22Rv1 (cell line): ENCODE results near the gene PPP1R14C.

Source experiments
- H3K27ac ChIP-seq: fragments of 450-650 bp; 2 replicates; pipeline ENCODE4 v1.5.1; 2017
- CTCF ChIP-seq: fragments of 450-650 bp; IDR thresholded peaks from 2 replicates; pipeline ENCODE4 v1.5.1; 2017; ENCODE audit warnings: mild to moderate bottlenecking
- ZFX ChIP-seq: fragments of 450-650 bp; IDR thresholded peaks from 2 replicates; pipeline ENCODE4 v1.6.1; 2017; ENCODE audit warnings: antibody characterized with exemption, borderline replicate concordance

PPP1R14C gene

DNA sequence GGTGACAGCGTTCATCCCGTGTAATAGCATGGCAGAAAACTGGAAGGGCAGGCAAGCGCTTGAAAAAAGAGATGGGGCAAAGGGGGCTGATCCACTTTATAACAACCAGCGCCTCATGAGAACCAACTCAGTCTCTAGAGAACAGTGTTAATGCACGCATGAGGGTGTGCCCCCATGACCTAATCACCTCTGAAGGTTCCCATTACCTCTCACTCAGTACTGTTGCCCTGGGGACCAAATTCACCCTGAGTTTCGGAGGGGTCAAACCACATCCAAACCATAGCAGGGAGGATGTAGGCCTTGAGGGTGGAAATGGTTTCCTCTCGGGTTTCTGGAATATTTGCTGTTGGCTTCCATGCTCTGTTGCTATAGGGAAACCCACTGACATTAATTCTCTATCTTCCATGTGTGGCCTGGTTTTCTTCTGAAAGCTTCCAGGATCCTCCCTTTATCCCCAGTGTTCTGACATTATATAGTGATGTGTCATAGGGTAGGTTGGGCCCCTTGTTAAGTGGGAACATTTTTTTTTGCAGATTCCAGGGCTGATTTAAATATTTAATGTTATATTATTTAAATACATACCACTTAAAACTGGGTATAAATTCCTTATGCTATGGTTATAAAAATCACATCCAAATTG is 65.2 kb downstream of the PPP1R14C start:
- H3K27ac ChIP-seq = no peak overlapping the region
- no peak for TF ChIP-seq ZFX
- no peak for TF ChIP-seq CTCF

GRCh38 chr6:150208611-150209352 is 65.9 kb downstream of the PPP1R14C start:
- no peak for TF ChIP-seq ZFX
- no peak for TF ChIP-seq CTCF
- H3K27ac ChIP-seq = no peak overlapping the region

DNA sequence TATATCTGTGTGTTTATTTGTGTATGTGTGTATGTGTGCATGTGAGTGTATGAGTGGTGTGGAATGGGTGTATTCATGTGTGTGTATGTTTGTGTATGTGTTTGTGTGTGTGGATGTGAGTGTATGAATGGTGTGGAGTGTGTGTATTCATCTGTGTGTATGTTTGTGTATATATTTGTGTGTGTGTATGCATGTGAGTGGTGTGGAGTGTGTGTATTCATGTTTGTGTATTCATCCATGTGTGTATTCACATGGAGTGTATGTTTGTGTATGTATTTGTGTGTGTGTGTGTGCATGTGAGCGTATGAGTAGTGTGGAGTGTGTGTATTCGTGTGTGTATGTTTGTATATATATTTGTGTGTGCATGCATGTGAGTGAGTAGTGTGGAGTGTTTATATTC is 66.6 kb downstream of the PPP1R14C start:
- no peak overlapping the region for H3K27ac ChIP-seq
- TF ChIP-seq CTCF = no peak

DNA sequence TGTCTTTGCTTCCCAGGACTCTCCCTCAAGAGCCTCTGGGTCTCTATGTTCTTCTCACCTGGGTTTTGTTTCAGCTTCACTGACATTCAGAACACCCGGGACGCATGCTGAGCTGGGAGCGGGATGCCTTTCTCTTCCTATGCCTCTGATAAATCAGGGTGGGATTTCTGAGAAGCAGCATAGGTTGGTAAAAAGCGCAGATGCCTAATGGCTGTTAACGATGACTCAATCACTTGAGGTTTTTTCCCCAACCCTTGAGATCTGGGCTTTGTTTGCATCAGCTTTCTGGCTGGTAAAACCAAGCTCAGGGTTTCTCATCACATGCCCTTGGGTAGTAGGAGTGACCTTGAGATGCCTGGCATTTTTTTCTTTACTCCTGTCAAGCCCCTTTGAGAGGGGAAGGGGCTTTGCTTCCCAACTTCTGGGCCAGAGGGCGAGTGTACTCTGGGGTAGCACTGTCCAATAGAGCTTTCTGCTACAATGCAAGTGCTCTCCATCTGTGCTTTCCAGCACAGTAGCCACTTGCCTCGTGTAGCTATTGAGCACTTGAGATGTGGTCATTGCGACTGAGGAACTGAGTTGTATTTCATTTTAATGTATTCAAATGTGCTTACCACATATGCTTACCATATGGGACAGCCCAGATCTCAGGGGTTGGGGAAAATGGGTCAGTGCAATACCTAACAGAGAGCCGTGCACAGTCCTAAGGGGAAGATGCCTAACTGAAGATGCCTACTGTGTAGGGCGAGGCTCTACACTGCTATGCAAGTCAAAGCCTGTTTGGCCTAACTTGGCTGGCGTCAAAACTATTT is 69.1 kb downstream of the PPP1R14C start:
- TF ChIP-seq ZFX (no peak), CTCF (no peak)
- no peak overlapping the region for H3K27ac ChIP-seq

GRCh38 chr6:150212778-150213177 is 69.9 kb downstream of the PPP1R14C start:
- H3K27ac ChIP-seq = no peak overlapping the region
- no peak for TF ChIP-seq ZFX
- no peak for TF ChIP-seq CTCF

DNA sequence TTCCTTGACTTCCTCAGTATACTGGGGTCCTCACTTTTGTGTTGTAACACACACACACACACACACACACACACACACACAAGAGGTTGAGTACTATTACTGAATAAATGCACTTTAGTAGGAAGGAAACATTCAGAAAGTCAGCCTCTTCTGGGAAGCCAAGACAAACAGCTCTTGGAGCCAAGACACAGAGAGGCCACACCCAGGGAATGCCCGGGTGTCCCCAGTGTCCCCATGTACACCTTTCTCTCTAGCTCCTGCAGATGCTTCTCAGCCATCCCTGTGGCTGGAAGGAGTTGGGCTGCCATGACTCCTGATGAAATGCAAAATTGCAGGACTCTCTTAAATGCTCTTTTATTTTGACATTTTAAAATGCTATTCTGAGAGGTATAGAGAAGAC is 70.5 kb downstream of the PPP1R14C start:
- H3K27ac ChIP-seq = no peak overlapping the region
- TF ChIP-seq ZFX (no peak), CTCF (no peak)

GRCh38 chr6:150214310-150214709 is 71.5 kb downstream of the PPP1R14C start:
- TF ChIP-seq CTCF = no peak
- TF ChIP-seq ZFX = no peak
- no peak overlapping the region for H3K27ac ChIP-seq
